GM12878 (cell line): ENCODE results near the gene SLC12A9. TPM values are rescaled to one million over a fixed set of nuclear protein-coding genes. Genes with fewer than 3 reads are reported as not detected.

ENCODE experiments used
- BACH1 ChIP-seq: fragments of 450-650 bp; IDR thresholded peaks from 2 replicates; pipeline ENCODE4 v1.6.1; 2017; ENCODE audit warnings: mild to moderate bottlenecking, borderline replicate concordance
- CHD1 ChIP-seq: IDR thresholded peaks from 2 replicates; pipeline ENCODE4 v1.6.1; 2012; ENCODE audit warnings: low read depth, low read length, improper control_type of control experiment
- EP300 ChIP-seq, 2 experiments: fragments of 150-350 bp in 1 of 2; IDR thresholded peaks; 2 replicates each; pipeline ENCODE4 v1.6.1; 2011 to 2012; ENCODE audit warnings: low read depth in 2 of 2, low read length in 2 of 2, borderline replicate concordance in 1 of 2, improper control_type of control experiment in 1 of 2, inconsistent platforms in 1 of 2; ENCODE audit not compliant: control insufficient read depth in 1 of 2
- IRF5 ChIP-seq: fragments of 450-650 bp; IDR thresholded peaks from 2 replicates; pipeline ENCODE4 v1.6.1; 2017; ENCODE audit warnings: borderline replicate concordance
- MTA3 ChIP-seq: IDR thresholded peaks from 2 replicates; pipeline ENCODE4 v1.6.1; 2012; ENCODE audit warnings: low read length, inconsistent platforms, borderline replicate concordance
- PML ChIP-seq: IDR thresholded peaks from 2 replicates; pipeline ENCODE4 v1.6.1; 2012; ENCODE audit warnings: low read length, inconsistent platforms
- POLR2AphosphoS2 ChIP-seq: IDR thresholded peaks from 2 replicates; pipeline ENCODE4 v1.6.1; 2011; ENCODE audit warnings: low read depth, mild to moderate bottlenecking, low read length, improper control_type of control experiment, moderate library complexity
- RBBP5 ChIP-seq: fragments of 200-600 bp; sonication (generic); conservative IDR thresholded peaks from 2 replicates; pipeline ENCODE4 v1.6.1; 2016
- SMARCA5 ChIP-seq: fragments of 450-650 bp; IDR thresholded peaks from 2 replicates; pipeline ENCODE4 v1.6.1; 2017; ENCODE audit warnings: mild to moderate bottlenecking
- SPI1 ChIP-seq: IDR thresholded peaks from 2 replicates; pipeline ENCODE4 v1.6.1; 2011; ENCODE audit warnings: low read depth, mild to moderate bottlenecking, low read length, moderate library complexity, borderline replicate concordance; ENCODE audit not compliant: insufficient read depth
- USF1 ChIP-seq: IDR thresholded peaks from 2 replicates; pipeline ENCODE4 v1.6.1; 2011; ENCODE audit warnings: borderline replicate concordance, low read depth, mild to moderate bottlenecking, moderate library complexity, mixed read lengths, low read length; ENCODE audit not compliant: insufficient read depth; ENCODE audit errors: extremely low read length
- ZBED1 ChIP-seq: IDR thresholded peaks from 2 replicates; pipeline ENCODE4 v1.6.1; 2016; ENCODE audit warnings: borderline replicate concordance
- ZBTB33 ChIP-seq: fragments of 450-650 bp; IDR thresholded peaks from 2 replicates; pipeline ENCODE4 v1.6.1; 2017; ENCODE audit warnings: mild to moderate bottlenecking
- polyA plus RNA-seq, 11 experiments: library from polyadenylated mRNA; depleted of rRNA in 4 of 11; unstranded in 6 of 11; stranded (reverse) in 5 of 11; fragments of >200 nt; fragmentation: Nextera tagmentation in 4 of 11; fragmentation: Illumina TruSeq in 1 of 11; extraction: Ambion mirVana in 4 of 11; extraction: Trizol in 1 of 11; gene quantifications; 1 replicate in 1 of 11; 2 replicates in 10 of 11; pipeline versions ENCODE4 v1.2.1 to v1.2.3, GENCODE V29; 2011 to 2016; ENCODE audit warnings: inconsistent platforms in 2 of 11, missing spikeins in 2 of 11, low read depth in 1 of 11
- total RNA-seq, 4 experiments: library from RNA; depleted of rRNA in 3 of 4; stranded (reverse); fragments of >200 nt in 3 of 4; fragmentation: Illumina TruSeq in 1 of 4; extraction: Trizol in 1 of 4; gene quantifications; 2 replicates each; pipeline versions ENCODE4 v1.2.1 to v1.2.3, GENCODE V29; 2013 to 2021
- TF ChIP-seq, protein P1 (sequence below): fragments of 450-650 bp; IDR thresholded peaks from 2 replicates; pipeline ENCODE4 v1.6.1; 2017; ENCODE audit warnings: antibody characterized with exemption, mild to moderate bottlenecking, moderate library complexity
- TF ChIP-seq, protein P2 (sequence below): IDR thresholded peaks from 2 replicates; pipeline ENCODE4 v1.6.1; 2012; ENCODE audit warnings: low read depth, low read length, improper control_type of control experiment
- TF ChIP-seq, protein P3 (sequence below), 3 experiments: IDR thresholded peaks in 2 of 3; conservative IDR thresholded peaks in 1 of 3; 2 replicates each; pipeline ENCODE4 v1.5.1; 2011; ENCODE audit warnings: low read depth in 3 of 3, low read length in 3 of 3, mild to moderate bottlenecking in 3 of 3, control low read depth in 2 of 3, moderate library complexity in 2 of 3, inconsistent platforms in 1 of 3, mixed read lengths in 1 of 3; ENCODE audit not compliant: control insufficient read depth in 2 of 3, insufficient read depth in 1 of 3; ENCODE audit errors: extremely low read depth in 1 of 3

Gene SLC12A9
- total and polyA plus RNA-seq, 10 of the 15 experiments (the other 5 are each of a cell fraction or from before 2014, with no cell fraction given) = 0.24 to 18.5 (median 9.4) TPM

DNA sequence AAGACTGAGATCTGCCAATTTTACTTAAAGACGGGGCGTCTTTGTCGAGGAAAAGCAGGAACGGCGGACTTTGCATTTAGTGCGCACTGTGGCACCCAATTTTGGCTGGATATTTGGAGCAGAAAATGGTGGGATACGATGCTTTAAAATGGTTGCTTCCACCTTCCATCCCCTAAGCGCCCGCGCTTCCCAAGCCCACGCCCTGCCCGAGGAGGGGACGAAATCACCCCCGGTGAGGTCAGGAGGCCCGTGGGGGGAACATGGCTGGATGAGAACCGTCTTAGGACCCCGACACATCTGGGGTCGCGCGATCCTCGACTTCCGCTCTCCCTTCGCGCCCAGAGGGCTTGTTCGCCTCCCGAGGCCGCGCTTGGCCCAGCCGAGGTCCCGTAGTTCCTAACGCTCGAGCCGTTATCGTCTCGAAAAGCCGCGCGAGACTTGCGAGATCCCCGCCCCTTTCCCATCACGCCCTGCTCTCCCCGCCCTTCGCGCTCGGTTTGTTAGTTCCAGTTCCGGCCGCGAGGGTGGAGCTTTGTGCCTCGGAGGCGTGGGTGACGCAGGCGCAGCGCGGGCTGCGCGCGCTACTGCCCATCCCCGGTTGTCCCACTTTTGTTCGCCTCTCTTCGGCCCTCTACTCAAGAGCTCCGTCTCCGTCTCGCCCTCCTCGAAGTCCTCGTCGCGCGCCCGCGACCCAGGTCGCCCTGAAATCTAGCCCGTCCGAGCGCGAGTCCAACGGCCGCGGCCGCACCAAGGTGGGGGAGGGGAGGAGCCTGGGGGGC is 22.3 kb downstream of the SLC12A9 start, which contains the start of gene SRRT (continued):
- TF ChIP-seq, protein P1, sequence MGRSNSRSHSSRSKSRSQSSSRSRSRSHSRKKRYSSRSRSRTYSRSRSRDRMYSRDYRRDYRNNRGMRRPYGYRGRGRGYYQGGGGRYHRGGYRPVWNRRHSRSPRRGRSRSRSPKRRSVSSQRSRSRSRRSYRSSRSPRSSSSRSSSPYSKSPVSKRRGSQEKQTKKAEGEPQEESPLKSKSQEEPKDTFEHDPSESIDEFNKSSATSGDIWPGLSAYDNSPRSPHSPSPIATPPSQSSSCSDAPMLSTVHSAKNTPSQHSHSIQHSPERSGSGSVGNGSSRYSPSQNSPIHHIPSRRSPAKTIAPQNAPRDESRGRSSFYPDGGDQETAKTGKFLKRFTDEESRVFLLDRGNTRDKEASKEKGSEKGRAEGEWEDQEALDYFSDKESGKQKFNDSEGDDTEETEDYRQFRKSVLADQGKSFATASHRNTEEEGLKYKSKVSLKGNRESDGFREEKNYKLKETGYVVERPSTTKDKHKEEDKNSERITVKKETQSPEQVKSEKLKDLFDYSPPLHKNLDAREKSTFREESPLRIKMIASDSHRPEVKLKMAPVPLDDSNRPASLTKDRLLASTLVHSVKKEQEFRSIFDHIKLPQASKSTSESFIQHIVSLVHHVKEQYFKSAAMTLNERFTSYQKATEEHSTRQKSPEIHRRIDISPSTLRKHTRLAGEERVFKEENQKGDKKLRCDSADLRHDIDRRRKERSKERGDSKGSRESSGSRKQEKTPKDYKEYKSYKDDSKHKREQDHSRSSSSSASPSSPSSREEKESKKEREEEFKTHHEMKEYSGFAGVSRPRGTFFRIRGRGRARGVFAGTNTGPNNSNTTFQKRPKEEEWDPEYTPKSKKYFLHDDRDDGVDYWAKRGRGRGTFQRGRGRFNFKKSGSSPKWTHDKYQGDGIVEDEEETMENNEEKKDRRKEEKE = no peak
- TF ChIP-seq USF1 (no peak), IRF5 (peak; percentile 71), SPI1 (peak; percentile 63), POLR2AphosphoS2 (peak; percentile 92), EP300 (IDR thresholded peaks at IDR 0.05; ENCODE audit: borderline replicate concordance in 1 of 2, control insufficient read depth in 1 of 2, low read depth in 2 of 2, low read length in 2 of 2) (peak in 1 of 2 experiments; percentile 28; a peak in 1 of 4 replicates), CHD1 (0 out of 2 replicates have a peak, but pooled peaks have one; percentile 27), RBBP5 (no peak), BACH1 (peak; percentile 62; the same call in 1 of the 2 replicates), ZBTB33 (peak; percentile 82), SMARCA5 (no peak), ZBED1 (0 out of 2 replicates have a peak, but pooled peaks have one; percentile 10), MTA3 (no peak), PML (peak; percentile 92)
- TF ChIP-seq, protein P2, sequence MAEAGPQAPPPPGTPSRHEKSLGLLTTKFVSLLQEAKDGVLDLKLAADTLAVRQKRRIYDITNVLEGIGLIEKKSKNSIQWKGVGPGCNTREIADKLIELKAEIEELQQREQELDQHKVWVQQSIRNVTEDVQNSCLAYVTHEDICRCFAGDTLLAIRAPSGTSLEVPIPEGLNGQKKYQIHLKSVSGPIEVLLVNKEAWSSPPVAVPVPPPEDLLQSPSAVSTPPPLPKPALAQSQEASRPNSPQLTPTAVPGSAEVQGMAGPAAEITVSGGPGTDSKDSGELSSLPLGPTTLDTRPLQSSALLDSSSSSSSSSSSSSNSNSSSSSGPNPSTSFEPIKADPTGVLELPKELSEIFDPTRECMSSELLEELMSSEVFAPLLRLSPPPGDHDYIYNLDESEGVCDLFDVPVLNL = peak; percentile 40
- TF ChIP-seq, protein P3, sequence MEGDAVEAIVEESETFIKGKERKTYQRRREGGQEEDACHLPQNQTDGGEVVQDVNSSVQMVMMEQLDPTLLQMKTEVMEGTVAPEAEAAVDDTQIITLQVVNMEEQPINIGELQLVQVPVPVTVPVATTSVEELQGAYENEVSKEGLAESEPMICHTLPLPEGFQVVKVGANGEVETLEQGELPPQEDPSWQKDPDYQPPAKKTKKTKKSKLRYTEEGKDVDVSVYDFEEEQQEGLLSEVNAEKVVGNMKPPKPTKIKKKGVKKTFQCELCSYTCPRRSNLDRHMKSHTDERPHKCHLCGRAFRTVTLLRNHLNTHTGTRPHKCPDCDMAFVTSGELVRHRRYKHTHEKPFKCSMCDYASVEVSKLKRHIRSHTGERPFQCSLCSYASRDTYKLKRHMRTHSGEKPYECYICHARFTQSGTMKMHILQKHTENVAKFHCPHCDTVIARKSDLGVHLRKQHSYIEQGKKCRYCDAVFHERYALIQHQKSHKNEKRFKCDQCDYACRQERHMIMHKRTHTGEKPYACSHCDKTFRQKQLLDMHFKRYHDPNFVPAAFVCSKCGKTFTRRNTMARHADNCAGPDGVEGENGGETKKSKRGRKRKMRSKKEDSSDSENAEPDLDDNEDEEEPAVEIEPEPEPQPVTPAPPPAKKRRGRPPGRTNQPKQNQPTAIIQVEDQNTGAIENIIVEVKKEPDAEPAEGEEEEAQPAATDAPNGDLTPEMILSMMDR (IDR thresholded peaks at IDR 0.05 in 2 of 3, conservative IDR thresholded peaks at IDR 0.05 in 1 of 3; ENCODE audit: control insufficient read depth in 2 of 3, extremely low read depth in 1 of 3, insufficient read depth in 1 of 3, low read depth in 3 of 3, low read length in 3 of 3) = peak in 1 of 3 experiments; percentile 16; a peak in 1 of 6 replicates
